Middle frontal gyrus (tissue), 1 donor: ENCODE measurements around the gene TP73.

ENCODE experiments used
- DNase-seq: peaks from one replicate; pipeline ENCODE4 v3.0.0-alpha.2; 2015; ENCODE audit warnings: low spot score; ENCODE audit errors: extremely low spot score

The TP73 gene

DNA sequence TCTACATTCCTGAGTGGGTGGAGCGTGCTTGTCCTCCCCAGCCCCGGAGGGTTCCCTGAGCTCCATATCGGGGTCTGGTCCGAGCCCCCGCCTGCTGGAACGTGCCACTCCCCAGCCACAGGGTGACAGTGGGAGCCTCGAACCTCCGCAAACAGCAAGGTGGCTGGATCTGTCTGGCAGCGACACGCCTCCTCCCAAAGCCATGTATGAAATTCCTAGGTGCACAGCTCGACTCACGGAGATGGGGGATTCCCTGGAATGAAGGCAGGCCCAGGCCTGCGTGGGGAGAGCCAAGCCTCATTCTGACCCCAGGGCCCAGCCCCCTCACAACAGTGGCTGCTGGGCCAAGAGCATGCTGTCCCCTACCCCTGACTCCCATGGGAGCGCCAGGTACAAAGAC, 32.9 kb downstream of the TP73 start:
- DNase-seq = no peak

DNA sequence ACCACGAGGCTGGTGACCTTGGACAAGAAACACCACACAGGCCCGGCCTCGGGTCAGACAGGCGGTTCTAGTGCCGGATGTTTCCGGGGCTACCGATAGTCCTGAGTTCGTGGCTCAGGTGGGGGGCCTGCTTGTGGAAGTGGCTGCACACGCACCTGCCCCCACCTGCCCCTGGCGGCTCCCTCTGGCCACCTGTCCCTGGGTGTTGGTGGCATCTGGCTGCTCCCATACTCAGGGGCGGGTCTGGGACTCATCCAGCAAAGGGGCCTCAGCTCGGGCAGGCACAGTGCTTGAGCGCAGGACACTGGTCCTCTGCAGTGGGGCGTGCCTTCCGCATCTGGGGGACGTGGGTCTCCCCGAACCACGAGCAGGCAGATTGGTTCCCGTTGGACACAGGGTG, 33.6 kb downstream of the TP73 start:
- no peak for DNase-seq

DNA sequence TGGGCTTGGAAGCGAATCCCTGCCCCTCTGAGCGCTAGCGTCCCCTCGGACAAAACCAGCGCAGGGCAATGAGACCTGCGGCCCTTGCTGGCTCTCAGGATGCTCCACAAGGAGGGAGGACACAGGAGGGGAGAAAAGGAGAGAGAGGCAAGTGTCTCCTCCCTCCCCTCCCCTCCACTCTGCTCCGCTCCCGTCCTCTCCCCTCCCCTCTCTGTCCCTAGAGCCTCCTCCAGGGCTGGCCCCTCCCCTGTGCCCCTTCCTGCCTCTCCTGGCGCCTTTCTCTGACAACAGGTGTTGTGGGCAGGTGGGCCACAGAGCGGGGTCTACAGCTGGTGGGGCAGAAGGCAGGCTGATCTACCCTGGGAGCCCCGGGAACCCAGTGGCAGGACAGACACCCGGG, 35.2 kb downstream of the TP73 start:
- DNase-seq = no peak

GRCh38 chr1:3688356-3689137, 36.2 kb downstream of the TP73 start:
- no peak for DNase-seq

GRCh38 chr1:3689138-3689750, 36.9 kb downstream of the TP73 start:
- no peak for DNase-seq

- no peak for DNase-seq
These were observed 38.2 kb downstream of the TP73 start for GRCh38 chr1:3690282-3691065.

DNA sequence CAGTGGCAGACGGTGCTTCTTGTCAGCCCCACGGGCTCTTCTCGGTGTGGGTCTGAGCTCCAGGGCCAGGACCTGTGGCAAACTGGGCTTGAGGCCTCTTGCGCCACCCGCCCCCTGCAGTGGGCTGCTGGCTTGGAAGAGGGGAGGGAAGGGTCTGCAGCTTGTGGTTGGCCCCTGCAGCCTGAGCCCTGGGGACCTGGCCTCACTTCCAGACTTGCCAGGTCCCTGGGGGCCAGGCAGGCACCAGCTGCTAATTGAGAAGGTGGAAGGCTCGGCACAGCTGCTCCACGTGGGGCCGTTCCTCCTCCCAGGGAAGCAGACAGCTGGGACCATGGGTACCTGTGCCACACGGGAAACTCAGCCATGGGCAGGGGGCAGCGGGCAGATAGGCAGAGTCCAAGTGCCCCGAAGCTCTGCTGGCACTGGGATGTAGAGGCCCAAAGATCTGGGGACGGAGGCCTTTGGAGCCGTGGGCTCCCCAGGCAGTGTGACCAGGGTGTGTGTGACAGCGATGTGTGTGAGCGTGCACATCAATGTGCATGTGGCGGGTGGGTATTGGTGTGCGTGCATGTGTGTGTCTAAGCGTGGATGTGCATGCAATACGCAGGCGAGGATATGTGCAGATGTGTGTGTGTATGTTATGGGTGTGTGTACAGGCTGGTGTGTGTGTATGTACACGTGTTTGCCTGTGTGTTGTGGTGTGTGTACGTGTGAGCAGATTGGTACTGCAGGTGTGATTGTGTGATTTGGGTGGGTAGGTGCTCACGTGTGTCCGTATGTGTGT, 39.3 kb downstream of the TP73 start:
- DNase-seq = no peak

GRCh38 chr1:3692598-3692997, 40.3 kb downstream of the TP73 start:
- DNase-seq = no peak

DNA sequence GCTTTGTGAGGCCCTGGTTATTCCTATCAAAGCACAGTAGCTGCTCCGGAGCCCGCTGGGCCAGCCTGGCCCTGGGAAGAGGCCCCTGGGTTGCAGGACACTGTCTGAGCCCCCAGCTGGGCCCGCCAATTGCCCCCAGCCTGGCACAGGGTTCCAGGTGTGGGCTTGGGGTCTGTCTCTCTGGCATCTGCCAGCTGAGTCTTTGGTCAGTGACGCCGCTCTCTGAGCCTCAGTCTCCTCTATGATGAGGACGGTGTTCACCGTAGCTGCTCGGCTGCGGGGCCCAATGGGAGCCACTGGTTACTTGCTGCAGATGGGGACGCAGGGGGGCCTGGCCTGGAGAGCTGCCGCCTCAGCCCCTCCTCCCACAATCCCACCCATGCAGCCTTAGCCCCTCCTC, 41.0 kb downstream of the TP73 start:
- DNase-seq = no peak

GRCh38 chr1:3695326-3696217, 43.3 kb downstream of the TP73 start:
- no peak for DNase-seq

DNA sequence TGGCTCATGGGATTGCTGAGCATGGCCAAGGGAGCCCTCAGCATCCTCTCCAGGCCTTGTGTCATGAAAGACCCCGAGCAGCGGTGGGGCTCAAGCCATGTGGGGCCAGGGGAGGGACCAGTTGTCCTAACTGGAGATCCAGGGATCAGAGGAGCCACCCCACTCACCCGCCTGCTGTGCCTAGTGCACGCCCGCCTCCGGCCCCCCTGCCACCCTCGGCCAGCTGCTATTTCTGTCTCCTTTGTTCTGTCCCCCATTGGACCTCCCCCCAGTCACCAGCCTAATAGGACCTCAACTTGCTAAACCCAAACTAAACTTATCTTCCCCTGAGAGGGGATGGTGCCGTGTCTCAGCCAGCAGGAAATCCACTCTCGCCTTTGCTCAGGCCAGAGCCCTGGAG, 44.4 kb downstream of the TP73 start:
- no peak for DNase-seq

GRCh38 chr1:3697104-3697503, 44.8 kb downstream of the TP73 start:
- no peak for DNase-seq

DNA sequence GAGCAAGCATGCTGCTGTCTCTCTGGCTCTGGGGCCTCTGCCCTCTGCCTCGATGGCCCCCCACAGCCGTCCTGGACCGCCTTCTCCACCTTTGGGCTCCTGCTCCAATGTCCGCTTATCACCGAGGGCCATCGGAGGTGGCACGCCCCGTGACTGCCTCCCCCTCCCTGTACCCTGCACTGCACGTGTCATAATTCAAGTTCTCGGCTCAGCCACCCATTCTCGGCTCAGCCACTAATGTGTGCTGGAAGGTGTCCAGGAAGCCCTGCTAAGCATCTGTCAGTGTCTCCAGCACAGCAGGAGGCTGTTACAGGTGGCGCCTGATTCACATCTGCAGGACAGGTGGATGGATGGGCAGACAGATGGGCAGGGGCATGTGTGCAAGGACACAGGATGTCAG, 45.5 kb downstream of the TP73 start:
- no peak for DNase-seq

DNA sequence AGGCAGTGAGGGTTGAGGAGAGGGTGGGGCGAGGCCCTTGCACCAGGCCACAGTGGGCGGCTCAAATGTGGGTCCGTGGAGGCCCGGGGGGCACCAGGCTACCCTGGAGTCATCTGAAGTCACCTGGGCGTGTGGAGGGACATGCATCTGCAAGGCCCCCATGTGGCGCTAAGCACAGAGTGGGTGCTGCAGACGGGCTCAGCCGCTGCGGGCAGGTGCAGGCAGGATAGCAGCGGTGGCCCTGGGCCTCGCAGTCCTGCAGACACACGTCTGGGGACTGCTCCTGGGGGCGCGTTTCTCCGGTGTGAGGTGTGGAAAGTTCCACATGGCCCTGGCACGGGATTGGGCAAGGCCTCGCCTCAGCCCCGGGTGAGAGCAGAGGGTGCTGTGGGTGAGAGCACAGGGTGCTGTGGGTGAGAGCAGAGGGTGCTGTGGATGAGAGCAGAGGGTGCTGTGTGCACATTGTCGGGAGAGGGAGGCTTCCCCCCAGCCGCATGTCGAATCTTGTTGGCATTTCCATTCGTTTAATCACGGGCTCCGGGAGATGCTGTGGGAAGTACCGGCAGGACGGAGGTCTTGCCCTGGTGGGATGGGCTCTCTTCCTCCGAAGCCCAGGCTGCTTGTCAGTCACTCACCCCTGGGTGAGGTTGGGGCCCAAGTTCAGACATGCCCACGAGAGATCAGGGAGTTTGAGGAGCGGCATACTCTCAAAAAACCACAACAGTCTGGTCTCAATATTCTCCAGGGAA, 46.5 kb downstream of the TP73 start:
- no peak for DNase-seq

DNA sequence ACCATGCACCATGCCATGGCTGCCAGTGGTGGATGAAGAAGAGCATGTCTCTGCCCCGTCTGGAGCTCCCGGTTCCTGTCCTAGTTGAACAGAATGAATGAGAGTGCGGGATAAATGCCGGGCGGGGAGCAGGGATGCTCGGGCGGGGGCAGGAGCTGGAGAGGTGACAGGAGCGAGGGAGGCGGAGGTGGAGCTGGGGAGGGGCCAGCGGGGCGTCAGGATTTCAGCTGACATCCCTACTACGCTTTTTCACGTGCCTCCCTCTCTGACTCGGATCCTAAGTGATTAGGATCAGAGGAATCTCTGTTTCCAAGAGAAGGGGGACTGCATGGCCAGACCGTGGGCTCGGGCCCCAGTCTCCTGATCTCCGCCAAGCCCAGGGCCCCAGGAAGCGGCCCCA, 47.3 kb downstream of the TP73 start:
- no peak for DNase-seq

DNA sequence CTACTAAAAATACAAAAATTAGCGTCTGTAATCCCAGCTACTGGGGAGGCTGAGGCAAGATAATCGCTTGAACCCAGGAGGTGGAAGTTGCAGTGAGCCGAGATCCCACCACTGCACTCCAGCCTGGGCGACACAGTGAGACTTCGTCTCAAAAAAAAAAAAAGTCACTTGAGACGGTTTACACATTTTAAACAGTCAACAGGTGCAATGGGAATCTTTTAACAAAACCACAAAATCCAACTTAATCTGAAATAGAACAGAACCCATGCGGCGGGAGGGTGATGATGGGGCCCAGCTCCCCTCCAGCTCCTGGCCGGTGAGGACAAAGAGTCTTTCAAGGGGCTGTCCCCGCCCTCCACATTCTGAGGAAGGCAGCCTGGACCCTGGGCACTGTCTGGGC, 48.3 kb downstream of the TP73 start:
- DNase-seq = no peak

- no peak for DNase-seq
These were observed 50.2 kb downstream of the TP73 start for GRCh38 chr1:3702528-3702927.

DNA sequence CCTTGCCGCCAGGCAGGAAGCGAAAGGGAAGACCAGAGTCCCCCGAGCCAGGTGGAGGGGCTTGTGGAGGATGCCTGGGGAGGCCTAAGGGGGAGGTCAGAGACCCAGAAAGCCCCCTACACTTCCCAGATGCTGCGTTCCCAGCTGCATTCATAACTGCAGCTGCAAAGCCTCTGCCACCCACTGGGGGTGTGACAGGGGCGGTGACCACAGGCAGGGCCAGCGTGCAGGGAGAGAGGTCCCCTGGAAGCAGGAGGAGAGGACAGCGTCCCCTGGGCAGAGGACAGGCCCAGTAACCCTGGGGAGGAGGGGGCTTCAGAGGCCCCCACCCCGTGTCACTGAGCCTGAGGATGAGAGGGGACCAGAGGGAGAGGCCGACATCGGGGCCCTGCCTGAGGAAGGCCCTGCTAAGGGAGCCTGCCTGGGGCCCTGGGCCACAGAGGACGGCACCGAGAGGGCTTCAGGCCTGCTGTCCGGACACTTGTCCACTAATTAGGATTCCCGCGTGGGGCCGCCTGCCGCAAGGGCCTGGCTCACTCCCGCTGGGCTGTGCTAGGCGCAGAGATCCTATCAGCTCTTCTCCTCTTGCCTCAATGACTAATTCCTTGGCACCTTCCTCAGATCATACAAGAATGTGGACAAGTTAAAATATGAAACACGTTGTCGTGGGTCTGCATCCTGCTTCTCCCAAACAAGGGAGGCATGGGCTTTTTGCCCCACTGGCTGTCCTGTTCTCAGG, 50.8 kb downstream of the TP73 start:
- DNase-seq = no peak

DNA sequence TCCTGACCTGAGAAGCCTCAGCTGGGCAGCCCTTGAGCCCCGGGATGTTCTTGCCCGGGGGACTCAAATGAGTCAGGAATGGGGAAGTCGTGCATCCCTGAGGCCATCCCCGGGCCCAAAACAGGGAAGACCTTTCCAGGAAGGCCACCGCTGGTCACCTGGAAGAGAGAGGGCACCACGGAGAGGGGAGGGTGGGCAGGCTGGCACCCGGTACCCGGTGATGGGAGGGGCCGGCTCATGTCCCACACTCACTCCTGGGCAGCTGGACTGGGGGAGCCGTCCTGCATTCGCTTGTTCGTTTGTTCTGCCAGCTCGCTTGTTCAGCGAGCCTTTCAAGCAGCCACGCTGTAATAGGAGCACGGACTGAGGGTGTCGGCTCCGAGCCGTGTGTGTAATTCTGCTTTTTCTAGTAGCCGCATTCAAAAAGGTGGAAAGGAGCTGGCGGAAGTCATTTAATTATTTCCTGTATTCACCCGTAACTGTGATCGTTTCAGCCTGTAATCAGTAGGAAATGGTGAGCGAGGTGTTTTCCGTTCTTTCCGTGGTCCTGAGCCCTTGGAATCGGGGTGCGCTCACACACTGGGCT, 51.6 kb downstream of the TP73 start:
- DNase-seq = no peak
